Caco-2 (cell line): ENCODE measurements around the gene SCN4B. TPM values are rescaled to one million over a fixed set of nuclear protein-coding genes. Genes with fewer than 3 reads are reported as not detected.

Experiments
- BruUV-seq: library from RNA; stranded (reverse); fragments of 400-500 nt; replicated peaks from 2 replicates; lab custom pipeline; 2021; lab: Mats Ljungman, UMichigan
- CTCF ChIA-PET: fragments of 300-600 bp; sonication (Branson Sonifier 250); formaldehyde crosslinking; loops from one replicate; lab custom pipeline; 2022; ENCODE audit warnings: antibody characterized with exemption; lab: Charles Lee
- POLR2A ChIA-PET: fragments of 300-600 bp; sonication (Branson Sonifier 250); formaldehyde crosslinking; loops from one replicate; lab custom pipeline; 2022; ENCODE audit warnings: antibody characterized with exemption; lab: Charles Lee
- DNase-seq, 2 experiments: peaks; one replicate each; pipeline versions ENCODE4 v3.0.0 to v3.0.0-alpha.2; 2020 to 2022
- H3K27me3 ChIP-seq: replicated peaks from 2 replicates; pipeline ENCODE4 v1.6.0; 2011; ENCODE audit warnings: low read length; ENCODE audit not compliant: control insufficient read depth, insufficient read depth
- H3K36me3 ChIP-seq: 2 replicates; pipeline ENCODE4 v1.5.1; 2011; ENCODE audit warnings: low read length; ENCODE audit not compliant: control insufficient read depth, insufficient read depth
- H3K4me1 ChIP-seq: fragments of 250-450 bp; sonication (Bioruptor Pico); 2 replicates; pipeline ENCODE4 v1.5.1; 2020; ENCODE audit warnings: mild to moderate bottlenecking
- H3K4me3 ChIP-seq: 2 replicates; pipeline ENCODE4 v1.5.1; 2011; ENCODE audit warnings: low read depth, mild to moderate bottlenecking, control low read depth, low read length
- H3K9me3 ChIP-seq: fragments of 250-450 bp; sonication (Bioruptor Pico); 2 replicates; pipeline ENCODE4 v1.5.1; 2020; ENCODE audit warnings: mild to moderate bottlenecking, moderate library complexity
- H3K27ac Mint-ChIP-seq: one replicate; pipeline ENCODE4 v1.8.0; 2022; ENCODE audit warnings: mixed read lengths; ENCODE audit not compliant: unreplicated experiment
- H3K27me3 Mint-ChIP-seq: one replicate; pipeline ENCODE4 v1.8.0; 2022; ENCODE audit warnings: mixed read lengths; ENCODE audit not compliant: insufficient read depth, unreplicated experiment
- H3K36me3 Mint-ChIP-seq: one replicate; pipeline ENCODE4 v1.8.0; 2022; ENCODE audit warnings: mild to moderate bottlenecking, mixed read lengths; ENCODE audit not compliant: insufficient read depth, unreplicated experiment
- H3K4me1 Mint-ChIP-seq: one replicate; pipeline ENCODE4 v1.8.0; 2022; ENCODE audit warnings: low read depth, mixed read lengths; ENCODE audit not compliant: unreplicated experiment
- H3K4me3 Mint-ChIP-seq: one replicate; pipeline ENCODE4 v1.8.0; 2022; ENCODE audit warnings: mild to moderate bottlenecking, moderate library complexity, mixed read lengths; ENCODE audit not compliant: unreplicated experiment
- H3K9me3 Mint-ChIP-seq: one replicate; pipeline ENCODE4 v1.8.0; 2022; ENCODE audit warnings: mixed read lengths; ENCODE audit not compliant: unreplicated experiment
- CTCF ChIP-seq, 2 experiments: fragments of 200-600 bp in 1 of 2; IDR thresholded peaks; 1 replicate in 1 of 2; 2 replicates in 1 of 2; pipeline versions ENCODE4 v1.5.1 to v1.8.0; 2011 to 2022; ENCODE audit warnings: antibody characterized with exemption in 1 of 2, control low read depth in 1 of 2, inconsistent platforms in 1 of 2, low read depth in 1 of 2, low read length in 1 of 2, mild to moderate bottlenecking in 1 of 2, moderate library complexity in 1 of 2; ENCODE audit not compliant: insufficient read depth in 1 of 2, severe bottlenecking in 1 of 2, unreplicated experiment in 1 of 2
- intact Hi-C: fragments of 100-400 bp; cut with micrococcal nuclease; formaldehyde crosslinking; loops from one replicate; pipeline ENCODE4 v1.10.0; 2022; ENCODE audit not compliant: unreplicated experiment
- total RNA-seq: library from RNA; stranded (reverse); gene quantifications from 2 replicates; pipeline ENCODE4 v1.2.3, GENCODE V29; 2022

The SCN4B gene
- total RNA-seq, 1 experiment from 2014 or later: 0.70 TPM

GRCh38 chr11:118139578-118139977 is 13.0 kb downstream of the SCN4B start:
- DNase-seq: peak in 1 of 2 experiments; percentile 17
- TF ChIP-seq CTCF (IDR thresholded peaks at IDR 0.05; ENCODE audit: insufficient read depth in 1 of 2, low read depth in 1 of 2, low read length in 1 of 2, severe bottlenecking in 1 of 2, unreplicated experiment in 1 of 2): no peak
- no peaks in the 10 kb centered on the region for H3K9me3 ChIP-seq
- H3K27me3 Mint-ChIP-seq: peaks cover 14% of the 10 kb centered on the region
- H3K9me3 Mint-ChIP-seq: no peaks in the 10 kb centered on the region
- H3K36me3 Mint-ChIP-seq: no peaks in the 10 kb centered on the region
- no peaks in the 10 kb centered on the region; the same call in 1 of the 2 replicates for H3K27me3 ChIP-seq
- peaks cover 7% of the 10 kb centered on the region for H3K4me1 ChIP-seq
- no peak overlapping the region for H3K4me3 ChIP-seq
- ChIA-PET POLR2A (interaction anchor here (0.6 kb wide), 2 partner anchors 48 to 179 kb away, joined by 3 to 4 read pairs; no protein-coding TSS in a partner anchor), CTCF (interaction anchor here (0.7 to 2.1 kb wide), 3 partner anchors 18 to 51 kb away, joined by 3 to 5 read pairs (median 3); no protein-coding TSS in a partner anchor)
- intact Hi-C loops: no loop called here
- H3K4me3 Mint-ChIP-seq: no peak overlapping the region
- no TSS peak for BruUV-seq
- no peaks in the 10 kb centered on the region for H3K36me3 ChIP-seq
- H3K27ac Mint-ChIP-seq: no peak overlapping the region
- peaks cover 17% of the 10 kb centered on the region for H3K4me1 Mint-ChIP-seq

- no TSS peak for BruUV-seq
- Mint-ChIP-seq H3K36me3 (no peaks in the 10 kb centered on the region), H3K27me3 (peaks cover 7% of the 10 kb centered on the region), H3K9me3 (no peaks in the 10 kb centered on the region), H3K4me3 (no peak overlapping the region), H3K27ac (no peak overlapping the region), H3K4me1 (peaks cover 17% of the 10 kb centered on the region)
- Histone ChIP-seq H3K9me3 (no peaks in the 10 kb centered on the region), H3K4me3 (no peak overlapping the region), H3K36me3 (no peaks in the 10 kb centered on the region), H3K27me3 (no peaks in the 10 kb centered on the region; the same call in 1 of the 2 replicates), H3K4me1 (peaks cover 7% of the 10 kb centered on the region)
- DNase-seq: peak in 1 of 2 experiments; percentile 36
- ChIA-PET POLR2A (no interaction called here), CTCF (interaction anchor here (2.1 kb wide), 1 partner anchor 33 kb away, joined by 5 read pairs; no protein-coding TSS in a partner anchor)
- intact Hi-C loops: no loop called here
- TF ChIP-seq CTCF (IDR thresholded peaks at IDR 0.05; ENCODE audit: insufficient read depth in 1 of 2, low read depth in 1 of 2, low read length in 1 of 2, severe bottlenecking in 1 of 2, unreplicated experiment in 1 of 2): no peak
Measured at GRCh38 chr11:118138839-118139420, 13.7 kb downstream of the SCN4B start.

- H3K36me3 Mint-ChIP-seq: no peaks in the 10 kb centered on the region
- TF ChIP-seq CTCF (IDR thresholded peaks at IDR 0.05; ENCODE audit: insufficient read depth in 1 of 2, low read depth in 1 of 2, low read length in 1 of 2, severe bottlenecking in 1 of 2, unreplicated experiment in 1 of 2): no peak
- no peaks in the 10 kb centered on the region for H3K9me3 ChIP-seq
- BruUV-seq: no TSS peak
- no peak overlapping the region for H3K4me3 ChIP-seq
- H3K27ac Mint-ChIP-seq: no peak overlapping the region
- no peak for DNase-seq
- CTCF ChIA-PET: no interaction called here
- no peaks in the 10 kb centered on the region for H3K4me1 ChIP-seq
- H3K4me3 Mint-ChIP-seq: no peak overlapping the region
- peaks cover 2% of the 10 kb centered on the region for H3K4me1 Mint-ChIP-seq
- peaks cover 7% of the 10 kb centered on the region for H3K27me3 Mint-ChIP-seq
- H3K27me3 ChIP-seq: no peaks in the 10 kb centered on the region; the same call in 1 of the 2 replicates
- H3K9me3 Mint-ChIP-seq: no peaks in the 10 kb centered on the region
- POLR2A ChIA-PET: no interaction called here
- intact Hi-C loops: no loop called here
- no peaks in the 10 kb centered on the region for H3K36me3 ChIP-seq
Measured at GRCh38 chr11:118136801-118137200, 15.8 kb downstream of the SCN4B start.
